ENCODE results near the gene QRFP.

DNA sequence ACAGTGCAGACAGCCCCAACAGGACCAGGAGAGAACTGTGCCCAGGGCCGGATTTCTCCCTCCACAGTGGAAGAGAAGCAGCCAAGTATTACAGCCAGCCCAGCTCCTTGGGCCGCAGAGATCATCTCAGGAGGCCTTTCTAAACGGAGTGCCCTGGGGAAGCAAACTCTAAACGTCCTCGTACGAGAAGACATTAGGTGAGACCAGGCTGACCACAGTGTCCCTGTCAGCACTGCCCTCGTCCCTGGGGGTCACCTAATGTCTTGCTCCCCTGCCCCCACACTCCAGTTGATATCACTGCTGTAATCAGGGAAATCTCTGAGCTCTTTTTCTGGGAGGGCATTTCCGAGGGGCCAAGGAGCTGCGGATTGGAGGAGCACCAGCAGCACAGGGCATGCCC lies 6.5 kb downstream of the QRFP start:
- no peak for TF ChIP-seq TAF1 (IDR thresholded peaks at IDR 0.05; ENCODE audit: low read depth)
- no peak for TF ChIP-seq CREB1 (IDR thresholded peaks at IDR 0.05; ENCODE audit: low read depth)
- TF ChIP-seq, protein P1, sequence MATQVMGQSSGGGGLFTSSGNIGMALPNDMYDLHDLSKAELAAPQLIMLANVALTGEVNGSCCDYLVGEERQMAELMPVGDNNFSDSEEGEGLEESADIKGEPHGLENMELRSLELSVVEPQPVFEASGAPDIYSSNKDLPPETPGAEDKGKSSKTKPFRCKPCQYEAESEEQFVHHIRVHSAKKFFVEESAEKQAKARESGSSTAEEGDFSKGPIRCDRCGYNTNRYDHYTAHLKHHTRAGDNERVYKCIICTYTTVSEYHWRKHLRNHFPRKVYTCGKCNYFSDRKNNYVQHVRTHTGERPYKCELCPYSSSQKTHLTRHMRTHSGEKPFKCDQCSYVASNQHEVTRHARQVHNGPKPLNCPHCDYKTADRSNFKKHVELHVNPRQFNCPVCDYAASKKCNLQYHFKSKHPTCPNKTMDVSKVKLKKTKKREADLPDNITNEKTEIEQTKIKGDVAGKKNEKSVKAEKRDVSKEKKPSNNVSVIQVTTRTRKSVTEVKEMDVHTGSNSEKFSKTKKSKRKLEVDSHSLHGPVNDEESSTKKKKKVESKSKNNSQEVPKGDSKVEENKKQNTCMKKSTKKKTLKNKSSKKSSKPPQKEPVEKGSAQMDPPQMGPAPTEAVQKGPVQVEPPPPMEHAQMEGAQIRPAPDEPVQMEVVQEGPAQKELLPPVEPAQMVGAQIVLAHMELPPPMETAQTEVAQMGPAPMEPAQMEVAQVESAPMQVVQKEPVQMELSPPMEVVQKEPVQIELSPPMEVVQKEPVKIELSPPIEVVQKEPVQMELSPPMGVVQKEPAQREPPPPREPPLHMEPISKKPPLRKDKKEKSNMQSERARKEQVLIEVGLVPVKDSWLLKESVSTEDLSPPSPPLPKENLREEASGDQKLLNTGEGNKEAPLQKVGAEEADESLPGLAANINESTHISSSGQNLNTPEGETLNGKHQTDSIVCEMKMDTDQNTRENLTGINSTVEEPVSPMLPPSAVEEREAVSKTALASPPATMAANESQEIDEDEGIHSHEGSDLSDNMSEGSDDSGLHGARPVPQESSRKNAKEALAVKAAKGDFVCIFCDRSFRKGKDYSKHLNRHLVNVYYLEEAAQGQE (IDR thresholded peaks at IDR 0.05; ENCODE audit: low read depth) = no peak
- no peak for TF ChIP-seq TEAD4 (IDR thresholded peaks at IDR 0.05)
- TF ChIP-seq, protein P2, sequence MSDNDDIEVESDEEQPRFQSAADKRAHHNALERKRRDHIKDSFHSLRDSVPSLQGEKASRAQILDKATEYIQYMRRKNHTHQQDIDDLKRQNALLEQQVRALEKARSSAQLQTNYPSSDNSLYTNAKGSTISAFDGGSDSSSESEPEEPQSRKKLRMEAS (IDR thresholded peaks at IDR 0.05) = no peak
- TF ChIP-seq, protein P3, sequence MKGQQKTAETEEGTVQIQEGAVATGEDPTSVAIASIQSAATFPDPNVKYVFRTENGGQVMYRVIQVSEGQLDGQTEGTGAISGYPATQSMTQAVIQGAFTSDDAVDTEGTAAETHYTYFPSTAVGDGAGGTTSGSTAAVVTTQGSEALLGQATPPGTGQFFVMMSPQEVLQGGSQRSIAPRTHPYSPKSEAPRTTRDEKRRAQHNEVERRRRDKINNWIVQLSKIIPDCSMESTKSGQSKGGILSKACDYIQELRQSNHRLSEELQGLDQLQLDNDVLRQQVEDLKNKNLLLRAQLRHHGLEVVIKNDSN (IDR thresholded peaks at IDR 0.05) = no peak
- no peak for TF ChIP-seq FOXM1 (IDR thresholded peaks at IDR 0.05; ENCODE audit: borderline replicate concordance, low read depth)
- no peak for TF ChIP-seq EP300 (IDR thresholded peaks at IDR 0.05; ENCODE audit: borderline replicate concordance)
- no peak for TF ChIP-seq RAD21 (IDR thresholded peaks at IDR 0.05; ENCODE audit: low read depth)
